Smooth muscle cell (in vitro differentiated cells): ENCODE data around the gene UGT2A1. TPM values are rescaled to one million over a fixed set of nuclear protein-coding genes. Genes with fewer than 3 reads are reported as not detected.

Source experiments
- DNase-seq: peaks from one replicate; lab custom pipeline; 2025; ENCODE audit not compliant: unreplicated experiment; lab: John Stamatoyannopoulos, UW
- H2AFZ ChIP-seq: fragments of 200-600 bp; sonication (generic); 2 replicates; pipeline ENCODE4 v1.6.0; 2016; ENCODE audit warnings: antibody characterized with exemption, low read depth, mild to moderate bottlenecking
- H3F3A ChIP-seq: fragments of 200-600 bp; sonication (generic); 2 replicates; pipeline ENCODE4 v1.6.0; 2017; ENCODE audit warnings: antibody characterized with exemption, low read depth
- H3K27ac ChIP-seq: fragments of 200-600 bp; sonication (generic); 2 replicates; pipeline ENCODE4 v1.5.1; 2016; ENCODE audit warnings: low read depth, mild to moderate bottlenecking
- H3K27me3 ChIP-seq: fragments of 200-600 bp; sonication (generic); 2 replicates; pipeline ENCODE4 v1.6.1; 2016; ENCODE audit warnings: low read depth, mild to moderate bottlenecking
- H3K36me3 ChIP-seq: fragments of 200-600 bp; sonication (generic); 2 replicates; pipeline ENCODE4 v1.5.1; 2016; ENCODE audit warnings: low read depth
- H3K4me1 ChIP-seq: fragments of 200-600 bp; sonication (generic); 2 replicates; pipeline ENCODE4 v1.5.1; 2016; ENCODE audit warnings: low read depth
- H3K4me2 ChIP-seq: fragments of 200-600 bp; sonication (generic); 2 replicates; pipeline ENCODE4 v1.6.0; 2016; ENCODE audit warnings: mild to moderate bottlenecking
- H3K4me3 ChIP-seq: fragments of 200-600 bp; sonication (generic); 2 replicates; pipeline ENCODE4 v1.5.1; 2016; ENCODE audit warnings: mild to moderate bottlenecking
- H3K79me2 ChIP-seq: fragments of 200-600 bp; sonication (generic); 2 replicates; pipeline ENCODE4 v1.6.0; 2016; ENCODE audit warnings: low read depth, mild to moderate bottlenecking
- H3K9ac ChIP-seq: fragments of 200-600 bp; sonication (generic); 2 replicates; pipeline ENCODE4 v1.6.0; 2016; ENCODE audit warnings: low read depth
- H3K9me3 ChIP-seq: fragments of 200-600 bp; sonication (generic); replicated peaks from 2 replicates; pipeline ENCODE4 v1.5.1; 2016; ENCODE audit warnings: low read depth
- H4K20me1 ChIP-seq: fragments of 200-600 bp; sonication (generic); 2 replicates; pipeline ENCODE4 v1.6.0; 2016; ENCODE audit warnings: low read depth
- CTCF ChIP-seq: fragments of 200-600 bp; sonication (generic); IDR thresholded peaks from 2 replicates; pipeline ENCODE4 v1.5.1; 2017; ENCODE audit warnings: borderline replicate concordance, mild to moderate bottlenecking, antibody characterized with exemption; ENCODE audit not compliant: insufficient read depth, poor library complexity, severe bottlenecking
- WGBS: methylation state at CpG from one replicate; pipeline ENCODE4 v1.1.7; 2016; ENCODE audit warnings: low lambda C conversion rate; 5-methylcytosine and 5-hydroxymethylcytosine counted together
- polyA plus RNA-seq: library from polyadenylated mRNA; unstranded; fragments of >200 nt; fragmentation: Nextera tagmentation; extraction: Ambion mirVana; gene quantifications from 2 replicates; pipeline ENCODE4 v1.2.1, GENCODE V29; 2016
- total RNA-seq: library from RNA; depleted of rRNA; stranded (reverse); fragments of >200 nt; gene quantifications from 2 replicates; pipeline ENCODE4 v1.2.3, GENCODE V29; 2014

Gene UGT2A1
- total and polyA plus RNA-seq, 2 experiments from 2014 or later: not detected

- 96% methylated on average over 12 of the region's 12 CpGs for WGBS
- H2AFZ ChIP-seq: no peak overlapping the region
- H3K79me2 ChIP-seq: no peaks in the 10 kb centered on the region
- no peaks in the 10 kb centered on the region for H3K4me1 ChIP-seq
- no peaks in the 10 kb centered on the region for H4K20me1 ChIP-seq
- no peak overlapping the region for H3K27ac ChIP-seq
- no peak overlapping the region for H3K9ac ChIP-seq
- H3K9me3 ChIP-seq: no peaks in the 10 kb centered on the region
- no peak for TF ChIP-seq CTCF
- H3K4me3 ChIP-seq: no peak overlapping the region
- H3K4me2 ChIP-seq: no peak overlapping the region
- H3K27me3 ChIP-seq: no peaks in the 10 kb centered on the region
- H3K36me3 ChIP-seq: no peaks in the 10 kb centered on the region
- no peak for DNase-seq
- no peaks in the 10 kb centered on the region for H3F3A ChIP-seq
These were observed 5.1 kb upstream of the UGT2A1 start for GRCh38 chr4:69658133-69658532.

GRCh38 chr4:69656653-69657158, 3.7 kb upstream of the UGT2A1 start:
- 78% methylated on average over 6 of the region's 6 CpGs for WGBS
- TF ChIP-seq CTCF: no peak
- Histone ChIP-seq H4K20me1 (no peaks in the 10 kb centered on the region), H2AFZ (no peak overlapping the region), H3F3A (no peaks in the 10 kb centered on the region), H3K4me1 (no peaks in the 10 kb centered on the region), H3K36me3 (no peaks in the 10 kb centered on the region), H3K4me2 (no peak overlapping the region), H3K27me3 (no peaks in the 10 kb centered on the region), H3K4me3 (no peak overlapping the region), H3K27ac (no peak overlapping the region), H3K9ac (no peak overlapping the region), H3K79me2 (no peaks in the 10 kb centered on the region), H3K9me3 (no peaks in the 10 kb centered on the region)
- DNase-seq: no peak

- no peaks in the 10 kb centered on the region for H3K4me1 ChIP-seq
- H3K36me3 ChIP-seq: no peaks in the 10 kb centered on the region
- H3K4me2 ChIP-seq: no peak overlapping the region
- 63% methylated on average over 3 of the region's 3 CpGs for WGBS
- no peaks in the 10 kb centered on the region for H3K27me3 ChIP-seq
- H3K9ac ChIP-seq: no peak overlapping the region
- DNase-seq: no peak
- H4K20me1 ChIP-seq: no peaks in the 10 kb centered on the region
- no peaks in the 10 kb centered on the region for H3K9me3 ChIP-seq
- H3K27ac ChIP-seq: no peak overlapping the region
- no peak for TF ChIP-seq CTCF
- H3F3A ChIP-seq: no peaks in the 10 kb centered on the region
- H2AFZ ChIP-seq: no peak overlapping the region
- no peak overlapping the region for H3K4me3 ChIP-seq
- H3K79me2 ChIP-seq: no peaks in the 10 kb centered on the region
These were observed 2.2 kb downstream of the UGT2A1 start for GRCh38 chr4:69650872-69651271.

GRCh38 chr4:69649629-69650028, 3.4 kb downstream of the UGT2A1 start:
- Histone ChIP-seq H3K4me2 (no peak overlapping the region), H3K4me1 (no peaks in the 10 kb centered on the region), H4K20me1 (no peaks in the 10 kb centered on the region), H3K9ac (no peak overlapping the region), H3K4me3 (no peak overlapping the region), H3K27me3 (no peaks in the 10 kb centered on the region), H3F3A (no peaks in the 10 kb centered on the region), H3K36me3 (no peaks in the 10 kb centered on the region), H3K79me2 (no peaks in the 10 kb centered on the region), H2AFZ (peak overlapping the region; percentile 61), H3K27ac (no peak overlapping the region), H3K9me3 (no peaks in the 10 kb centered on the region)
- TF ChIP-seq CTCF: no peak
- no peak for DNase-seq
- 89% methylated on average over 2 of the region's 2 CpGs for WGBS
